GM18873 (cell line): ENCODE measurements around the gene BICDL2.

Experiments used
- ATAC-seq: cut with Tn5 transposase; IDR thresholded peaks from one replicate; pipeline ENCODE4 v1.9.1; 2021; ENCODE audit warnings: mild to moderate bottlenecking, moderate library complexity, moderate number of reproducible peaks; ENCODE audit not compliant: unreplicated experiment, low FRiP score

BICDL2 gene

DNA sequence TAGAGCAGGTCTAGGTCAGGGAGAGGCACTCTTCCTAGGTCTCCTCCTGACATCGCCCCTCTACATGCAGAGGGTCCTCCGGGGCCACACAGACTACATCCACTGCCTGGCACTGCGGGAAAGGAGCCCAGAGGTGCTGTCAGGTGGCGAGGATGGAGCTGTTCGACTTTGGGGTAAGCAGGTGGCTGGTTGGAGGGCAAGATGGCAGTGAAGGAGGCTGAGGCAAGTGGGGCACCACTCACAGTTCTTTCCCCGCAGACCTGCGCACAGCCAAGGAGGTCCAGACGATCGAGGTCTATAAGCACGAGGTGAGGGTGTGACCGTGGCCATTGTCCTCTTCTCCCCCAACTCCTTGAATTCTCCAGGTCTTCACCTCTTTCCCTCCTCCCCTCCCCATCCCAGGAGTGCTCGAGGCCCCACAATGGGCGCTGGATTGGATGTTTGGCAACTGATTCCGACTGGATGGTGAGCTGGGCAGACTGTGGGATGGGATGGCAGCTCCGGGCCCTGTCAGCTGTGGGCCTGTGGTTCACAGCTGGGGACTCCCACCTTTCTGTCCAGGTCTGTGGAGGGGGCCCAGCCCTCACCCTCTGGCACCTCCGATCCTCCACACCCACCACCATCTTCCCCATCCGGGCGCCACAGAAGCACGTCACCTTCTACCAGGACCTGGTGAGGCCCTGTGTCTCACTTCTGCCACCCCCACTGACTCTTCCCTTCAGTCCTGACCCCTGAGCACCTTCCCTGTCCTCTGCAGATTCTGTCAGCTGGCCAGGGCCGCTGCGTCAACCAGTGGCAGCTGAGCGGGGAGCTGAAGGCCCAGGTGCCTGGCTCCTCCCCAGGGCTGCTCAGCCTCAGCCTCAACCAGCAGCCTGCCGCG, 9.9 kb downstream of the BICDL2 start:
- ATAC-seq = no peak

DNA sequence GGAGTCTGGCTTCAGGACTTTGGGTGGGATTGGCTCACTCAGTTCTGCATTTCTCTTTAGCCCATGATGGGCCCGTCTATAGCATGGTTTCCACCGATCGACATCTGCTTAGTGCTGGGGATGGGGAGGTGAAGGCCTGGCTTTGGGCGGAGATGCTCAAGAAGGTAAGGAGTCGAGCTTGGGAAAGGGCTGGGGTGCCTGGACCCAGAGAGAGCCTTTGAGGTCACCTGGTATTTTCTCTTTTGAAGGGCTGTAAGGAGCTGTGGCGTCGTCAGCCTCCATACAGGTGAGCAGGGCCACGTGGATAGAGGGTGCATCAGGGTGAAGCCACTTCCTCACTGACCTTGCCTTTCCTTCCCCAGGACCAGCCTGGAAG, 10.8 kb downstream of the BICDL2 start:
- no peak for ATAC-seq

DNA sequence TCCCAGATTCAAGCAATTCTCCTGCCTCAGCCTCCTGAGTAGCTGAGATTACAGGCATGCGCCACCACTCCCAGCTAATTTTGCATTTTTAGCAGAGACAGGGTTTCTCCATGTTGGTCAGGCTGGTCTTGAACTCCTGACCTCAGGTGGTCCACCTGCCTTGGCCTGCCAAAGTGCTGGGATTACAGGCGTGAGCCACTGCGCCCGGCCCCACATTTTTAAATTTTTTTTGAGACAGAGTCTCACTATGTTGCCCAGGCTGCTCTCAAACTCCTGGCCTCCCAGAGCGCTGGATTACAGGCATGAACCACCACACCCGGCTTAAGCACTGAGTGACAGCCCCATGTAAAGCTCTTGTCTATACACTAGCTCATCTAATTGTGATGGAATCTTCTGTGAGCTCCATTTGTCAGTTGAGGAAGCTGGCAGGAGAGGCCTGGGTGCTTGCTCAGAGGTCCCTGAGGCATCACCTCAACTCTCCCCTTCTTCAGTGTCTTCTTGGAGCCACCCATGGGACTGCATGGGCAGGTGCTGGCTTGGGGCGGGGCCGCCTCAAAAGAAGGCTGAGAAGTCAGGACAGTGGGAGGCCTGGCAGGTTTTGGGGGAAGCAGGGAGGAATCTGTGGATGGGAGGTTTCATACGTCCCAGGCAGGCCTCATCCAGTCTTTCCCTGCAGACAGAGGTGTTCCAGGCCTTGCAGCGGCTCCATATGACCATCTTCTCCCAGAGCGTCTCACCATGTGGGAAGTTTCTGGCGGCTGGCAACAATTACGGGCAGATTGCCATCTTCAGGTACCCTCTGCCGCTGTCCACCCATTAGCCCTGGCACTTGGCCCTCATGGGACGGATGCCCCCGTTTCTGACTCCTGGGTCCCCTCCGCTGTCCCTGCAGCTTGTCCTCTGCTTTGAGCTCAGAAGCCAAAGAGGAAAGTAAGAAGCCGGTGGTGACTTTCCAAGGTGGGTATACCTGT, 11.4 kb downstream of the BICDL2 start:
- ATAC-seq = no peak

- ATAC-seq = peak; percentile 68
Measured at GRCh38 chr16:3023669-3024478, 12.9 kb downstream of the BICDL2 start, which contains the start of the genes HCFC1R1 and THOC6. Gene HCFC1R1 (minus strand): TSS chr16:3023942. CDS start chr16:3023941, 1 bp downstream. Gene THOC6 (plus strand): TSS chr16:3024035. CDS start chr16:3024327, 292 bp downstream.

DNA sequence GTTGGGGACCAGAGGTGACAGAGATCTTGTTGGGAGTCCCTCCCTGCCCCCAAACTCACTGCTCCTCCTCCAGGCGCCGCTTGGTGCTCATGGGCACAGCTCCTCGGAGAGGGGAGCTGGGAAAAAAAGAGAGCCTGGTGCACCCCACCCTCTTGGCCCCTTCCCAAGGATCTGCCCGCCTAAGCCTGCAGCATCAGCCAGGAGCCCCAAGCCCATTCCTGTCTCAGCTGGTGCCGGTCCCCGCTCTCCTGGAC, 13.4 kb downstream of the BICDL2 start:
- ATAC-seq = no peak

GRCh38 chr16:3022684-3023414, 13.9 kb downstream of the BICDL2 start:
- ATAC-seq = no peak

- ATAC-seq = no peak
Measured at GRCh38 chr16:3022208-3022683, 14.5 kb downstream of the BICDL2 start.

DNA sequence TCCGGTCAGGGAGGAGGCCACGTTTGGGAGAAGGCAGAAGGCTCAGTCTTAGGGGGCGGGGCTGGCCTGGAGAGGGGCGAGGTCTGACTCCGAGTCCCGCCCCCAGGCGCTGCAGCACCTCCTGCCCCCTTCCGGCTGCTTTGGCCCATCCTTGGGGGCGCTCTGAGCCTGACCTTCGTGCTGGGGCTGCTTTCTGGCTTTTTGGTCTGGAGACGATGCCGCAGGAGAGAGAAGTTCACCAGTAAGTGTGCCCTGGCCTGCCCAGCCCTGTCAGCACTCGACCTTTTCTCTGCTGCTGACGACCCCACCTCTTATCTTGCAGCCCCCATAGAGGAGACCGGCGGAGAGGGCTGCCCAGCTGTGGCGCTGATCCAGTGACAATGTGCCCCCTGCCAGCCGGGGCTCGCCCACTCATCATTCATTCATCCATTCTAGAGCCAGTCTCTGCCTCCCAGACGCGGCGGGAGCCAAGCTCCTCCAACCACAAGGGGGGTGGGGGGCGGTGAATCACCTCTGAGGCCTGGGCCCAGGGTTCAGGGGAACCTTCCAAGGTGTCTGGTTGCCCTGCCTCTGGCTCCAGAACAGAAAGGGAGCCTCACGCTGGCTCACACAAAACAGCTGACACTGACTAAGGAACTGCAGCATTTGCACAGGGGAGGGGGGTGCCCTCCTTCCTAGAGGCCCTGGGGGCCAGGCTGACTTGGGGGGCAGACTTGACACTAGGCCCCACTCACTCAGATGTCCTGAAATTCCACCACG, 15.1 kb downstream of the BICDL2 start:
- ATAC-seq = no peak

DNA sequence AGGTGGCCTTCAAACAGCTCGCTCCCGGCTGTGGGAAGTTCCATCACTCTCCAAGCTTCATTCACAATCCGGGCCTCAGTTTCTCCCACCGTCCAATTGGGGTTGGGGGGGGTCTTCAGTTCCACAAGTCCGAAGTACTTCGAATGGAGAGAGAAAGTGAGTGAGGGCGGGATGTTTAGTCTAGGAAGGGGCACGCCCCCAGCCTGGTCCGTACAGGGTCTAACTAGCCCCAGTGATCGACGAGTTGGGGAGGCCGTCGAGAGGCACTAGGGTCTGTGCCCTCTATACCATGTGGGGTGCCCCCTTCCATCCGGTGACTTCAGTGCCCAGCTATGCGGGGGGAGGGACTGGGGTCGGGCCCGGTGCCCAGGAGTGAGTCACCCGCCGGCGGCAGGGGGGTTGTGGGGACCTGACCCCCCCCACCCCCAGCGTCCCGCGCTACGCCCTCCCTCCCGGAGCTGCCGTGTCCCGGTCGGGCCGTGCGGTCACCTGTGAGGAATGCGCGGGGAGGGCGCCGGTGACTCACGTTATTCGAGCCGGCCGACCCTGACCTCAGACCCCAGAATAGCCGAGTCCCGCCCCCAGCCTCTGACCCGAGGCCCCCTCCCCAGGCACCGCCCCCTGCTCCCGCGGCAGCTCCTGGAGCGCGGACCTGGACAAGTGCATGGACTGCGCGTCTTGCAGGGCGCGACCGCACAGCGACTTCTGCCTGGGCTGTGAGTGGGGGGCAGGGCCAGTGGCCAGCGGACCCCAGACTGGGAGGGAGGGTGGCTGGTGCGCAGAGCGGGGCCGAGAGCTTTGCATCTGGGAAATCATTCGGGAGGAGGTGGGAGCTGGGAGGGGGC, 15.9 kb downstream of the BICDL2 start:
- no peak for ATAC-seq

GRCh38 chr16:3020247-3020603, 16.5 kb downstream of the BICDL2 start, which contains the start of gene TNFRSF12A:
Gene TNFRSF12A (plus strand): TSS chr16:3020368. CDS start chr16:3020398, 30 bp downstream.
- no peak for ATAC-seq

GRCh38 chr16:3019594-3020246, 17.0 kb downstream of the BICDL2 start:
- ATAC-seq = no peak

DNA sequence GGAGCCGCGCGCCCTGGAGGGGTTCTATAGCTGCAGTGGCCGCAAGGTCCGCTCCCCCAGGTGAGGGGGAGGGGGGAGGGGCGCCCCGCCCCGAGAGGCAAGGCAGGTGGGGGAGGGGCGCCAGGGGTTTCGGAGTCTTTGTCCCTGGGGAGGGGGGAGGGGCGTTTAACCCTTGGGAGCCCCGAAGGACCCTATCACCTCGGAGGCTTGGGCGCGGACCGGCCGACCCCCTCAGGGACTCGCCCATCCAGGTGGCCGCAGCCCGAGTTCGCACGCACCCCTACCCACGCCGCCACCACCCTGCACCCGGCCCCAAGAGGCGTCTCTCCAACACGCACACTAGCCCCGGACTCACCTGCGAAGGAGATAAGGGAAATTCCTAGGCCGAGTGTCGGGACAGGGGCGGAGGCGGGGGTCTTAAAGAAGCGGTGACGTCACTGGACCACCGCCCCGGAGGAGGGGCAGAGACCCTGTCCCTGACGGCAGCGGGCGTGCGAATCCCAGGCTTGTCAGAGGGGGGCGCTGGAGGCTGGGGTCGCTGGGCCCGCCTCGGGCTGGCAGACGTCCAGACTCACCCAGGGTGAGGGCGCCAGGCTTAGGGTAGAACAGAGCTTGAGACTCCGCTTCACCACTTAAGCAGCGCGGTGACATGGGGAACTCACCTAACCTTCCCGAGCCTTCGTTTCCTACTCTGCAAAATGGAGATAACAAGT, 18.8 kb downstream of the BICDL2 start, which contains the start of gene CLDN6:
Gene CLDN6, minus strand, starts transcription at position 390 of the 713 bp plus-strand sequence. CDS start 2,162 bp downstream, outside the sequence.
- no peak for ATAC-seq

- ATAC-seq = no peak
Measured at GRCh38 chr16:3017344-3017743, 19.4 kb downstream of the BICDL2 start.

- ATAC-seq = no peak
Measured at GRCh38 chr16:3015865-3016521, 20.8 kb downstream of the BICDL2 start.

DNA sequence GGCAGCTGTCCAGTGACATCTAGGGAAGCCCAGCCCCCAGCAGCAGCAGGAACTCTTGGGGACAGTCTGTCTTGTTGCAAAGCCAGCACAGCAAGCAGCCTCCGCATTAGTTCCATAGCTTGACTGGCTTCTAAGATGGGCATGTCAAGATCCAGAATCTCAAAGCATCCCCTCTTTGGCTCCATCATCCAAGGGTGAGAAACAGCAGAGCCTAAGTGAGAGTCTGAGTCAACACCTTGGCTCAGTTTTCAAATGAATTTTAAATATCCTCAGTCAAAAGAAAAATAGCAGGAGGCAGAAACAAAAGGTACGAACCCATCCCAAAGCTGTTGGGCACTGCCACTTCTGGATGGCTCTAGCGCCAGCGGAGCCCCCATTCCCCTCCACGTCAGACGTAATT, 21.8 kb downstream of the BICDL2 start:
- ATAC-seq = no peak

GRCh38 chr16:3013998-3014690, 22.6 kb downstream of the BICDL2 start:
- ATAC-seq = no peak
